Measurements from ENCODE around the gene ITGB1BP1. TPM values are rescaled to one million over a fixed set of nuclear protein-coding genes. Genes with fewer than 3 reads are reported as not detected.

Gene ITGB1BP1
- total RNA-seq, 2 experiments from 2014 or later = 137 to 164 TPM

- CTCF ChIA-PET = no interaction called here
- DNase-seq (no peak), ATAC-seq (peak; percentile 67)
- H3K27ac Mint-ChIP-seq = peak overlapping the region; percentile 69
- peaks cover 20% of the 10 kb centered on the region for H3K4me1 Mint-ChIP-seq
- H3K4me3 Mint-ChIP-seq = no peak overlapping the region
- H3K36me3 Mint-ChIP-seq = peaks cover 46% of the 10 kb centered on the region
- no peaks in the 10 kb centered on the region for H3K9me3 Mint-ChIP-seq (ENCODE audit: low read depth)
- H3K27me3 Mint-ChIP-seq = no peaks in the 10 kb centered on the region
Measured at GRCh38 chr2:9445089-9445488, 21.8 kb upstream of the ITGB1BP1 start.

- Mint-ChIP-seq H3K27ac (peak overlapping the region; percentile 57), H3K36me3 (peaks cover 48% of the 10 kb centered on the region), H3K4me1 (peaks cover 20% of the 10 kb centered on the region), H3K4me3 (no peak overlapping the region), H3K27me3 (no peaks in the 10 kb centered on the region), H3K9me3 (ENCODE audit: low read depth) (no peaks in the 10 kb centered on the region)
- CTCF ChIA-PET = no interaction called here
- DNase-seq (no peak), ATAC-seq (no peak)
Measured at GRCh38 chr2:9443526-9443925, 20.2 kb upstream of the ITGB1BP1 start.

GRCh38 chr2:9441556-9441955 lies 18.2 kb upstream of the ITGB1BP1 start:
- CTCF ChIA-PET = interaction anchor here (1.0 kb wide), 1 partner anchor 322 kb away, joined by 3 read pairs; no protein-coding TSS in a partner anchor
- Mint-ChIP-seq H3K9me3 (ENCODE audit: low read depth) (no peaks in the 10 kb centered on the region), H3K4me3 (no peak overlapping the region), H3K36me3 (peaks cover 56% of the 10 kb centered on the region), H3K27ac (no peak overlapping the region), H3K4me1 (peaks cover 20% of the 10 kb centered on the region), H3K27me3 (no peaks in the 10 kb centered on the region)
- DNase-seq = no peak
- ATAC-seq = no peak

GRCh38 chr2:9440058-9440727 lies 16.9 kb upstream of the ITGB1BP1 start:
- DNase-seq (no peak), ATAC-seq (no peak)
- H3K27me3 Mint-ChIP-seq = no peaks in the 10 kb centered on the region
- no peaks in the 10 kb centered on the region for H3K9me3 Mint-ChIP-seq (ENCODE audit: low read depth)
- no peak overlapping the region for H3K4me3 Mint-ChIP-seq
- CTCF ChIA-PET = interaction anchor here (0.8 kb wide), 1 partner anchor 1590 kb away, joined by 3 read pairs; no protein-coding TSS in a partner anchor
- H3K27ac Mint-ChIP-seq = no peak overlapping the region
- H3K4me1 Mint-ChIP-seq = peaks cover 13% of the 10 kb centered on the region
- H3K36me3 Mint-ChIP-seq = peaks cover 53% of the 10 kb centered on the region

GRCh38 chr2:9439536-9439935 lies 16.2 kb upstream of the ITGB1BP1 start:
- Mint-ChIP-seq H3K36me3 (peaks cover 54% of the 10 kb centered on the region), H3K9me3 (ENCODE audit: low read depth) (no peaks in the 10 kb centered on the region), H3K4me1 (peaks cover 7% of the 10 kb centered on the region), H3K27ac (no peak overlapping the region), H3K27me3 (no peaks in the 10 kb centered on the region), H3K4me3 (no peak overlapping the region)
- ATAC-seq (no peak), DNase-seq (no peak)
- CTCF ChIA-PET = interaction anchor here (0.8 kb wide), 1 partner anchor 1589 kb away, joined by 3 read pairs; no protein-coding TSS in a partner anchor

GRCh38 chr2:9434489-9434888 lies 11.2 kb upstream of the ITGB1BP1 start:
- DNase-seq (no peak), ATAC-seq (no peak)
- peak overlapping the region; percentile 35 for H3K27ac Mint-ChIP-seq
- CTCF ChIA-PET = no interaction called here
- no peaks in the 10 kb centered on the region for H3K9me3 Mint-ChIP-seq (ENCODE audit: low read depth)
- H3K27me3 Mint-ChIP-seq = no peaks in the 10 kb centered on the region
- H3K4me1 Mint-ChIP-seq = peaks cover 12% of the 10 kb centered on the region
- no peak overlapping the region for H3K4me3 Mint-ChIP-seq
- peaks cover 66% of the 10 kb centered on the region for H3K36me3 Mint-ChIP-seq

- no peak overlapping the region for H3K4me3 Mint-ChIP-seq
- no peaks in the 10 kb centered on the region for H3K27me3 Mint-ChIP-seq
- peak; percentile 64 for ATAC-seq
- no peaks in the 10 kb centered on the region for H3K9me3 Mint-ChIP-seq (ENCODE audit: low read depth)
- peaks cover 16% of the 10 kb centered on the region for H3K4me1 Mint-ChIP-seq
- H3K36me3 Mint-ChIP-seq = peaks cover 52% of the 10 kb centered on the region
- DNase-seq = no peak
- peak overlapping the region; percentile 78 for H3K27ac Mint-ChIP-seq
- CTCF ChIA-PET = no interaction called here
Measured at GRCh38 chr2:9430316-9431293, 7.3 kb upstream of the ITGB1BP1 start.

- H3K4me3 Mint-ChIP-seq = no peak overlapping the region
- no peak overlapping the region for H3K27ac Mint-ChIP-seq
- H3K36me3 Mint-ChIP-seq = peaks cover 43% of the 10 kb centered on the region
- CTCF ChIA-PET = interaction anchor here (1.3 kb wide), 1 partner anchor 385 kb away, joined by 4 read pairs; no protein-coding TSS in a partner anchor
- H3K27me3 Mint-ChIP-seq = no peaks in the 10 kb centered on the region
- ATAC-seq (no peak), DNase-seq (no peak)
- no peaks in the 10 kb centered on the region for H3K9me3 Mint-ChIP-seq (ENCODE audit: low read depth)
- peaks cover 16% of the 10 kb centered on the region for H3K4me1 Mint-ChIP-seq
Measured at GRCh38 chr2:9428965-9429577, 5.7 kb upstream of the ITGB1BP1 start.

- Mint-ChIP-seq H3K27me3 (no peaks in the 10 kb centered on the region), H3K36me3 (peaks cover 18% of the 10 kb centered on the region), H3K9me3 (ENCODE audit: low read depth) (no peaks in the 10 kb centered on the region), H3K4me3 (no peak overlapping the region), H3K4me1 (peaks cover 29% of the 10 kb centered on the region), H3K27ac (no peak overlapping the region)
- CTCF ChIA-PET = interaction anchor here (1.2 kb wide), 1 partner anchor 24 kb away, joined by 3 read pairs; no protein-coding TSS in a partner anchor
- no peak for DNase-seq
- ATAC-seq = no peak
Measured at GRCh38 chr2:9424447-9425164, 1.3 kb upstream of the ITGB1BP1 start.

GRCh38 chr2:9423922-9424272 lies 569 bp upstream of the ITGB1BP1 start:
- Mint-ChIP-seq H3K4me1 (peaks cover 33% of the 10 kb centered on the region), H3K9me3 (ENCODE audit: low read depth) (no peaks in the 10 kb centered on the region), H3K36me3 (peaks cover 14% of the 10 kb centered on the region), H3K4me3 (no peak overlapping the region), H3K27me3 (no peaks in the 10 kb centered on the region), H3K27ac (no peak overlapping the region)
- CTCF ChIA-PET = interaction anchor here (1.4 kb wide), 1 partner anchor 281 kb away, joined by 4 read pairs; no protein-coding TSS in a partner anchor
- ATAC-seq (peak; percentile 6), DNase-seq (peak; percentile 58)

- H3K36me3 Mint-ChIP-seq = peaks cover 23% of the 10 kb centered on the region
- no peaks in the 10 kb centered on the region for H3K9me3 Mint-ChIP-seq (ENCODE audit: low read depth)
- DNase-seq (peak; percentile 80), ATAC-seq (peak; percentile 31)
- H3K27me3 Mint-ChIP-seq = no peaks in the 10 kb centered on the region
- H3K4me3 Mint-ChIP-seq = no peak overlapping the region
- no peak overlapping the region for H3K27ac Mint-ChIP-seq
- peaks cover 42% of the 10 kb centered on the region for H3K4me1 Mint-ChIP-seq
- CTCF ChIA-PET = interaction anchor here (0.8 to 1.8 kb wide), 7 partner anchors 10 to 562 kb away, joined by 3 to 7 read pairs (median 4); partner anchors contain the start of gene IAH1
Measured at GRCh38 chr2:9422321-9423099, 818 bp downstream of the ITGB1BP1 start.

- Mint-ChIP-seq H3K27me3 (no peaks in the 10 kb centered on the region), H3K36me3 (peaks cover 33% of the 10 kb centered on the region), H3K4me3 (no peak overlapping the region), H3K4me1 (peaks cover 53% of the 10 kb centered on the region), H3K27ac (no peak overlapping the region), H3K9me3 (ENCODE audit: low read depth) (no peaks in the 10 kb centered on the region)
- CTCF ChIA-PET = interaction anchor here (0.6 kb wide), 1 partner anchor 22 kb away, joined by 4 read pairs; no protein-coding TSS in a partner anchor
- no peak for DNase-seq
- ATAC-seq = no peak
Measured at GRCh38 chr2:9420495-9420894, 2.8 kb downstream of the ITGB1BP1 start.

Measured in activated CD8-positive, alpha-beta memory T cell treated with anti-CD3 and anti-CD28 coated beads, Interleukin-2, amount 10 ng/mL, durations not matched to agents 7 days and 5 days (primary cell).